IPS-18c (cell line): ENCODE measurements around the gene SH3BP5.

ENCODE experiments used
- H3K4me3 ChIP-seq: 2 replicates; pipeline ENCODE4 v1.7.0; 2013; ENCODE audit warnings: low read depth, mild to moderate bottlenecking, low read length, moderate library complexity; ENCODE audit not compliant: insufficient read depth
- H3K9me3 ChIP-seq: one replicate; pipeline ENCODE4 v1.6.1; 2013; ENCODE audit warnings: mild to moderate bottlenecking, low read length, moderate library complexity; ENCODE audit not compliant: control insufficient read depth, insufficient read depth

SH3BP5 gene

GRCh38 chr3:15292765-15293522, 39.4 kb downstream of the SH3BP5 start:
- H3K4me3 ChIP-seq, result no peak overlapping the region
- H3K9me3 ChIP-seq, result no peaks in the 10 kb centered on the region

- Histone ChIP-seq H3K9me3 (no peaks in the 10 kb centered on the region), H3K4me3 (no peak overlapping the region)
Observed at GRCh38 chr3:15291589-15292541, 40.5 kb downstream of the SH3BP5 start.

- H3K9me3 ChIP-seq, result no peaks in the 10 kb centered on the region
- no peak overlapping the region for H3K4me3 ChIP-seq
Observed at GRCh38 chr3:15290736-15291135, 41.6 kb downstream of the SH3BP5 start.

GRCh38 chr3:15289661-15290060, 42.7 kb downstream of the SH3BP5 start:
- Histone ChIP-seq H3K9me3 (no peaks in the 10 kb centered on the region), H3K4me3 (no peak overlapping the region)

- no peaks in the 10 kb centered on the region for H3K9me3 ChIP-seq
- H3K4me3 ChIP-seq, result no peak overlapping the region
Observed at GRCh38 chr3:15288331-15289035, 43.9 kb downstream of the SH3BP5 start.

- Histone ChIP-seq H3K4me3 (no peak overlapping the region), H3K9me3 (no peaks in the 10 kb centered on the region)
Observed at GRCh38 chr3:15287565-15288330, 44.6 kb downstream of the SH3BP5 start.

GRCh38 chr3:15286022-15286421, 46.4 kb downstream of the SH3BP5 start:
- Histone ChIP-seq H3K9me3 (no peaks in the 10 kb centered on the region), H3K4me3 (no peak overlapping the region)

GRCh38 chr3:15284121-15284889, 48.1 kb downstream of the SH3BP5 start:
- Histone ChIP-seq H3K9me3 (no peaks in the 10 kb centered on the region), H3K4me3 (no peak overlapping the region)

- H3K4me3 ChIP-seq, result no peak overlapping the region
- H3K9me3 ChIP-seq, result no peaks in the 10 kb centered on the region
Observed at GRCh38 chr3:15283702-15284101, 48.7 kb downstream of the SH3BP5 start.

- no peaks in the 10 kb centered on the region for H3K9me3 ChIP-seq
- H3K4me3 ChIP-seq, result no peak overlapping the region
Observed at GRCh38 chr3:15281817-15282216, 50.6 kb downstream of the SH3BP5 start.

GRCh38 chr3:15280853-15281532, 51.4 kb downstream of the SH3BP5 start:
- Histone ChIP-seq H3K9me3 (no peaks in the 10 kb centered on the region), H3K4me3 (no peak overlapping the region)

- Histone ChIP-seq H3K9me3 (no peaks in the 10 kb centered on the region), H3K4me3 (no peak overlapping the region)
Observed at GRCh38 chr3:15279671-15280402, 52.5 kb downstream of the SH3BP5 start.

GRCh38 chr3:15279205-15279604, 53.2 kb downstream of the SH3BP5 start:
- H3K9me3 ChIP-seq, result no peaks in the 10 kb centered on the region
- H3K4me3 ChIP-seq, result no peak overlapping the region

GRCh38 chr3:15277861-15278500, 54.4 kb downstream of the SH3BP5 start:
- Histone ChIP-seq H3K9me3 (no peaks in the 10 kb centered on the region), H3K4me3 (no peak overlapping the region)
